ENCODE measurements around the gene CYP4F22.

CYP4F22 gene

DNA sequence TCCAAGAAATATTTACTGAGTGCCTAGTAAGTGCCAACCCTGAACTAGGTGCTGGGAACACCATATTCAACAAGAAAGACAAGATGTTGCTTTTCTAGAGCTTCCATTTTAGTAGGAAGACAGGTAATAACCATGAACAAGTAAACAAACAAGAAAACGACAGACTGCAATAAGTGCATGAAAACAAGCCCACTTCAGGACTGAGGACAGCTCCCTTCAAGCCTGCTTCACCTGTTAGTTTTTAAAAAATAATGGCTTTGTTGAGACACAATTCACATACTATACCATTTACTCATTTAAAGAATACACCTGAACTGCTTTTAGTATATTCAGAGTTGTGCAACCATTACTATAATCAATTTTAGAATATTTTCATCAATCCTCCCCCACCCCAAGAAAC lies 30.4 kb downstream of the CYP4F22 start:
- DNase-seq = no peak

DNA sequence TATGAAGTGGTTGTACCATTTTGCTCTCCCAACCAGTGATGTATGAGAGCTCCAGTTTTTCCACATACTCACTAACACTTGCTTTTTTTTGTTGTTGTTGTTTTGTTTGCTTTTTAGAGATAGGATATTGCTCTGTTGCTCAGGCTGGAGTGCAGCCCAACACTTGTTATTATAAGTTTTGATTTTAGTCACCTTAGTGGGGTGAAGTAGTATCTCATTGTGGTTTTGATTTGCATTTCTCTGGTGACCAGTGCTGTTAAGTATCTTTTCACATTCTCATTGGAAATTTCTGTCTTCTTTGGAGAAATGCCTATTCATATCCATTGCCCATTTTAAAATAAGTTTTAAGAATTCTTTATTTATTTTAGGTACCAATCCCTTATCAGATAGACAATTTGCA lies 31.3 kb downstream of the CYP4F22 start:
- DNase-seq = no peak

DNA sequence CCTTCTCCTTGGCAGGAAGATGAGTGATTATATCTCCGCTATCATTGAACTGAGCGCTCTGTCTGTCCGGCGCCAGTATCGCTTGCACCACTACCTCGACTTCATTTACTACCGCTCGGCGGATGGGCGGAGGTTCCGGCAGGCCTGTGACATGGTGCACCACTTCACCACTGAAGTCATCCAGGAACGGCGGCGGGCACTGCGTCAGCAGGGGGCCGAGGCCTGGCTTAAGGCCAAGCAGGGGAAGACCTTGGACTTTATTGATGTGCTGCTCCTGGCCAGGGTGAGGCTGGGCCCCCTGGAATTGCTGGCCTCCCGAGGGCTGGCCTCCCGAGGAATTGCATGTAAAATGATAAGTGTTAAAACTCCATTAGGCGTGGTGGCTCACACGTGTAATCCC lies 32.1 kb downstream of the CYP4F22 start:
- DNase-seq = no peak

DNA sequence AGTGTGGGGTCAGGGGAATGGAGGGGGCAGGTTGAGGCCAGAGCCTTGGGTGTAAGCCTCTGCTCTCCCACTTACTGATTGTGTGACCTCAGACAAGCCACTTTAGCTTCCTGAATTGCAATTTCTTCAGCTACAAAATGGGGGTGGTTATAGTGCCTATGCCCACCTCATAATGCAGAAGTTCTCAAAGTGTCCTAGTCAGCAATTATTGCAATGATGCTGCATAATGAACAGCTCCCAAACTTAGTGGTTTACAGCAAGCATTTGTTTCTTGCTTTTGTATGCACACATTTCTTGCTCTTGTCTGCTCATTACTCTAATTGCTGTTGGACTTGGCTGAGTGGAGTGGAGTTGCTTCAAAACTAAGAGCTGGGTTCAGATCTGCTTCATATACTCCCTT lies 36.0 kb downstream of the CYP4F22 start:
- no peak for DNase-seq

DNA sequence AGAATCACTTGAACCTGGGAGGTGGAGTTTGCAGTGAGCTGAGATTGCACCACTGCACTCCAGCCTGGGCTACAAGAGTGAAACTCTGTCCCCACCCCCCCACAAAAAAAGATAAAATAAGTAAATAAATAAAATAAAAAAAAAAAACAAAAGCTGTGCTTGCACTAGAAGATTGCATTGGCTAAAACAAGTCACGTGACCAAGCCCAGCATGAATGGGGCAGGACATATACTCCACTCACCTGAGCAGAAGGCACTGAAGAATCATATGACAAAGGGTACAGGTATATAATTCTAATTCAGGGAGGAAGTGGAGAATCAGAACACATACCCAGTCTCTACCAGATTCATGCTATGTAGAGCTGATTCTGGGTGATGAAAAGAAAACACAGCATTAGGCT lies 36.6 kb downstream of the CYP4F22 start:
- DNase-seq = no peak

DNA sequence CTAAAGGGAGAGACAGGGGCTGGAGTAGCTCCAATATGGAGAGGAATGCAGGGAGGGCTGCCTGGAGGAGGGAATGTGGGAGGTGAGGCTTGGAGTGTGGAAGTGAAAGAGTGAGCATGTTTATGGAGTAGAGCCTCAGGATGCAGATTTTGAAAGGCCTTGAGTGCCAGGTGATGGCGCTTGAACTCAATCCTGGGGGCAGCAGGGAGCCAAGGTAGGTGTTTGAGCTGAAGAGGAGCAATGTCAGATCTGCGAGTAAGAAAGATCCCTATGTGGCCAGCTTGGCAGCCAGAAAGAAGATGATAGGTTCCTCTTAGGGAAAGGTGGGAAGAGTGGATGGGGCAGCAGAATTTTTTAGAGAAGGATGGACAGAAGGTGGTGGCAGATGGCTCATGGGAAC lies 40.3 kb downstream of the CYP4F22 start:
- no peak for DNase-seq

DNA sequence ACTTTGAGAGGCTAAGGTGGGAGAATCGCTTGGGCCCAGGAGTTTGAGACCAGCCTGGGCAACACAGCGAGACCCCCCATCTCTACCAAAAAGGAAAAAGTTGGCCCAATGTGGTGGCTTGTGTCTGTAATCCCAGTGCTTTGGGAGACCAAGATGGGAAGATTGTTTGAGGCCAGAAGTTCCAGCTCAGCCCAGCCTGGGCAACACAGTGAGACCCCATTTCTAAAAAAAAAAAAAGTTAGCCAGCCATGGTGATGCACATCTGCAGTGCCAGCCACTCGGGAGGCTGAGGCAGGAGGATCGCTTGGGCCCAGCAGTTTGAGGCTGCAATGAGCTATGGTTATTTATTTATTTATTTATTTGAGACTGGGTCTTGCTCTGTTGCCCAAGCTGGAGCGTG lies 41.3 kb downstream of the CYP4F22 start:
- DNase-seq = no peak

DNA sequence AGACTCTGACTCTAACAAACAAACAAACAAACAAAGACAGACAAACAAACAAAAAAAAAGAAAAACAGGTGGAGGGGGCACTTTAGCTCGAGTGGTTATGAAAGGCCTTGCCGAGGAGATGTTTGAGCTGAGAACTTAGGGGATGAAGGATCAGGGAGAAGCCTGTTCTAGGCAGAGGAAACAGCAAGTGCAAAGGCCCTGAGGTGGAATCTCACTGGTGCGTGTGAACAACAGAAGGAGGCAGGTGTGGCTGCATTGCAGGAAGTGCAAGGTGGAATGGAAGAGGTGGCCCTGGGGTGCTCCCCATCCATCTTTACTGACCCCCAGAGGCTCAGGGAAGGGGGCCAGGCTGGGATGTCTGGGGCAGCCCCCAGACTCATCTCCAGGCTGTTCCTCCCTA lies 41.9 kb downstream of the CYP4F22 start:
- no peak for DNase-seq

DNA sequence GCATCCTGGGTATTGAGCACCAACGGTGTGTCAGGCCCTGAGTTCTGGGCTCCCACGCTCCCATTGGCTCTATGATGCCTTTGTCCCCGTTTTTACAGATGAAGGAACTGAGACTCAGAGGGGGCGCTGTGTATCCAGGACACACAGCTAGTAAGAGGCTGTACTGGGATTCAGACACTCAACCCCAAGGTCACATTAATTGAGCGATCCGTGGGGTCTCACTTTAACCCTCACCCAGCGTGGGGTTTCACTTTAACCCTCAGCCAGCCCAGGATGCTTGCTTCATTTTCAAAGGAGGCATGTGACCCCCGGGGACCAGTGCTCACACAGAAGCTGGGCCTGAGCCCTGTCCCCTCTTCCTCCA lies 42.6 kb downstream of the CYP4F22 start:
- DNase-seq = no peak

DNA sequence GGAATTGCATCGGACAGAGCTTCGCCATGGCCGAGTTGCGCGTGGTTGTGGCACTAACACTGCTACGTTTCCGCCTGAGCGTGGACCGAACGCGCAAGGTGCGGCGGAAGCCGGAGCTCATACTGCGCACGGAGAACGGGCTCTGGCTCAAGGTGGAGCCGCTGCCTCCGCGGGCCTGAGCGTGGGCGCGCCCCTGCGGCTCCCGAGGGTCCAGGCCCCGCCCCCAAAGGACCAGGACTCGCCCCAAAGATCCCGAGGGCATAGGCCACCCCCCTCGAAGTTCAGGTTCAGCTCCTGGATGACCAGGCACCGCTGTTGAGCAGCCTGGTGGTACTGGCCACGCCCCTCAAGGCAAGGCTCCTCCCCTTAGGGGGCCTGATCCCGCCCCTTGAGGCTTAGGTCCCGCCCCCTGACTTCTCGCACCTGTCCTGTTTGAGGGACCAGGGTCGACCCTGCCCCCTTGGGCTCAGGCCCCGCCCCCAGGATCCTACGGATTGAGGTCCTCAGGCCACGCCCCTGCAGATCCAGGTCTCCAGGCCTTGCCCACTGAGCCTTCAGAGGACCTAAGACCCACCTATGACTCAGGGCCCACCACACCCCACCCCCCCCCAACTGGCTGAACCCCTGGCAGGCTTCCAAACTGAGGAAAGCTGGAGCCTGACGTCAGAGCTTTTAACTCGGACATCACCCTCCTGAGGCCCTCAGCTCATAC lies 43.1 kb downstream of the CYP4F22 start:
- peak; percentile 65 for DNase-seq

DNA sequence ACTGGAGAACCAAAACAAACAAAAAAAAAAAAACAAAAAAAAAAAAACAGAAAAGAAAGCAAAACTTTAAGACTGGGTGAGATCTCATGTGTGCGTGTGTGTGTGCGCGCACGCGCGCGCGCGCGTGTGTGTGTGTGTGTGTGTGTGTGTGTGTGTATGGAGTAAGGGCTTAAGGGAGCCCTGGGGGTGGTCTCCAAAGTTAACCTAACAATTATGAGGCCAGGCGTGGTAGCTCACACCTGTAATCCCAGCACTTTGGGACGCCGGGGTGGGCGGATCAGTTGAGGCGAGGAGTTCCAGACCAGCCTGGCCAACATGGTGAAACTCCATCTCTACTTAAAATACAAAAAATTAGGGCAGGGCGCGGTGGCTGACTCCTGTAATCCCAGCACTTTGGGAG lies 46.7 kb downstream of the CYP4F22 start:
- no peak for DNase-seq

DNA sequence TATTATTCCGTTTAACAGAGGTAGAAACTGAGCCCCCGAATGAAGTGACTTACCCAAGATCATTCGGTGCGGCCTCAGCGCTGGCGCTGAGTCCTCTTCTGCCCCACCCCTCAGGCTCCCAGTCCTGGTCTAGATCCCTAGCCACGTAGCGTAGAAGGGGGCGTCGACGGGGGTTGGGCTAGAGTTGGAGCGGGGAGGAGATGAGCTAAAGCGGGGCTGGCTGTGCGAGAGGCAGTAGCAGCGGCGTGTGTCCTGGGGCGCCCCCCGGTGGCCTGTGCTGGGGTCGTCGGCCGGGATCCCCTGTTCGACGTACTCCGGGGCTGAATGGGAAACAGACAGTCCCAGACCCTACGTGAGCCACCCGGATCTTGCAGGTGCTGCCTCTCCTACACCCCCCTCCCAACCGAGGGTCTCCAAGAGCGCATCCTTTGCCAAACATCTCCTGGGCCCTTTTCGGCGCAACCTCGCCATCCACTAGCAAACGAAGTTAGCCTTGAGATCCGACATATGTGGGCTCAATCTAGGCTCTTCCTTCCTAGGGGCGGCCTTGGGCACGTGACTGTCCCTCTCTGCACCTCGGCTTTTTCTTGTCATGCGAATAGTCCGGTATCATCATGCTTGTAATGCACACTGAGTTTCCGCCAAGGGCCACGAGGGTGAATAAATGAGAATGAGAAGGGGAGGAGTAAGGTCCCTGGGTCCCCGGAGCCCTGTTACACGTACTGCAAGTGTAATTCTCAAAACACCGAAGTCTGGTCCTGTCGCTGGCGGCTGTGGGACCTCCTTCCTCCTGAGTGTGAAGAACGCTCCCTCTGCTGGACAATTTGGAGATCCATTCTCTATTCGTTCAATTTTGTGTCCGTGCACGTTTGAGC lies 47.7 kb downstream of the CYP4F22 start:
- DNase-seq = peak; percentile 98

DNA sequence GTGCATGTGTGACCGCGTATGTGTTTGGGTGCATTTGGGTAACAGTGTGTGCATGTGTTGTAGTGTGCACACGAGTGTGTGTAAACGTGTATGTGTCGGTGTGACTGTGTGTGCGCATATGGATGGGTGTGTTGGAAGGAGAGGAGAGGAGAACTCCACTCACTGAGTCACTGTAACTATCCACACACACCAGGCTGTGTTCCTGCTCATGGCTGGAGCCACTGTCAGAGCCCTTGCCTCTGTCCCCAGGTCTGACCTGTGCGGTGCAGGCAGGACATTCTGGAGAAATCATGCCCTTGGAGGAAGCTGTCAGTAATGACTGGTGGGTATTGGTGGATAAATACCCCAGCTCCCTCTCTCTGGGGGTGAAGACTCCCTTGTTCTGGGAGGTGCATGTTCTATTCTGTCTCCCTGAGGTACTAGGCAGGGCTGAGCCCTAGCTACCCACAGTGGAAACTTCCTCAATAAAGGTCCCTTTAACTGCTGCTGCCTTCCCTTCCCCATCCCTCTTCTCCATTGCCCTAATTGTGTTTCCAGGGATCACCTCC lies 48.4 kb downstream of the CYP4F22 start:
- no peak for DNase-seq

DNA sequence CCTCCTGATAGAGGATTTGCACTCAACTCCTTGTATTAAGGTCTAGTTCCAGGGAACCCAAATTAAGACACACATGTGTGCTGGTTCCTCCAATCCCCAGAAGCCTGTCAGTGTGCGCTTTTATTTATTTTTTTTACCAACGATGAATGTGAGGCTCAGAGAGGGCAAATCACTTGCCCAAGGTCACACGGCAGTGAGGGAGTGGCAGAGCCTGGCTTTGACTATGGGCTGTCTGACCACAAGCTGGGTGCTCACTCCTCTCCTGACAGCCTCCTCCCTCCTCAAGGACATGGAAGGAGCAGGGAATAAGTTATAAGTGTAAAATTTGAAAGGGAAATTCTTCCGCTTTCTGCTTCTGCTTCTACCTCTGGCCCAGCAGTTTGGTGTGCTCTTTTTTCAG lies 48.9 kb downstream of the CYP4F22 start:
- DNase-seq = no peak

DNA sequence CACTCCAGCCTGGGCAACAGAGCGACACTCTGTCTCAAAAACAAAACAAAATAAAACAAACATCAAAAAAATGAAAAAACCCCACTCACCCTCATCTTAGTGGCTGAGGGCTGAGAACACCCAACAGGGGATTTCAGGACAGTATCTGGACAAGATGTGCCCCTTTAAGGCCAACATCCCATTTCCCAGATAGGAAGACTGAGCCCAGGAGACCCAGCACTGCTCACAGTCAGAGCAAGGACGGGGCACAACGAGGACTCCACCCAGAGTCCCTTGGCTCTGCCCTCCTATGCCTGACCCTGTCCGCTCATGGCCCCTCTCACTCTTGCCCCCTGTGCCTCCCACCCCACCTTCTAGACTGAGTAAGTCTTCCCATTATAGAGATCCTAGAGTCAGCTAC lies 53.8 kb downstream of the CYP4F22 start:
- no peak for DNase-seq

DNA sequence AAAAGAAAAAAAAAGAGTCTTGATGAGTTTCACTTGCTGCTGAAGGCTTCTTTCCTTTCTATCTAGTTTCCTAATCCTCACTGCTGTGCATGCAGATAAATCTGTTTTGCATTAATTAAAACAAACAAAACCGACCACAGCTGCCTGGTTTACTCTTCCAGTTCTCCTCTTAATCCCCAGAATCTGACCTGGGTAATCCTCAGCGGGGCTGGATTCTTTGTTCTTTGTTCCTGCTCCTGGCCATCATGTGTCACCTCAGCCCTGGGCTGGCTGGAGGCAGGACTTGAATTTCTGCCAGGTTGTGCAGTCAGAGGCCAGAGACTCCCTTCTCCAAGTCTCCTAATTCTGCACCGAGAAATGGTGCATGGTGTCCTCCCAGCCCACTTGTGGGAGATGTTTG lies 54.5 kb downstream of the CYP4F22 start:
- no peak for DNase-seq

DNA sequence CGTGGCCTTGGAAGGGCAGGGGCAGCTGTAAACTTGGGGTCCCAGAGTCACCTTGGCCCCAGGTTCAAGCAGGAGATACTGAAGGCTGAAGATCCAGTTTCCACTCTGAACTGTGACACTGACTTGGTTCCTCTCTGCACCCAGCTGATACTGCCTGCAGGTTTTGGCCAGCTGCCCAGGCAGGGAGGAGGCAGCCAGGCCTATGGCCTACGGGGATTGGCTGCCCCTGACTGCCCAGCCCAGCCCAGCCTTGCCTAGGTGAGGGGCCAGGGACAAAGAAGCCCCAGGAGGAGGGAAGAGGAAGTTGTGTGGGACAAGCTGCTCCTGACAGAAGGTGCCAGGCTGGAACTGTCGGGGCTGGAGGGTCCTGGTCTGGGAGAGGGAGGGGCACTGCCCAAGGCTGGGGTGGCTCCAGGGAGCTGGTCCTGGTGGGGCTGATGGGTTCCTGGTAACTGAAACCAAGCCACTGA lies 55.0 kb downstream of the CYP4F22 start:
- DNase-seq = no peak

DNA sequence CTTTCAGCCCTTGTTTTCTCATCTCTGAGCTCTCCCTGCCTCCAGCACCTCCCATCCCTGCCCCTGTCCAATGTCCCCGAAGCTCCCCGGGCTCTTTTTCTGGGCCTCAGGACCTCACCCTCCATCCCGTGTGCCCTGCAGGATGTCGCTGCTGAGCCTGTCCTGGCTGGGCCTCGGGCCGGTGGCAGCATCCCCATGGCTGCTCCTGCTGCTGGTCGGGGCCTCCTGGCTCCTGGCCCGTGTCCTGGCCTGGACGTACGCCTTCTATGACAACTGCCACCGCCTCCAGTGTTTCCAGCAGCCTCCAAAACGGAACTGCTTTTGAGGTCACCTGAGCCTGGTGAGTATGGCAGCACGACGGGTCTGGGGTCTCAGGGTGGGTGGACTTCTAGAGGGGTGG lies 55.6 kb downstream of the CYP4F22 start:
- DNase-seq = no peak

DNA sequence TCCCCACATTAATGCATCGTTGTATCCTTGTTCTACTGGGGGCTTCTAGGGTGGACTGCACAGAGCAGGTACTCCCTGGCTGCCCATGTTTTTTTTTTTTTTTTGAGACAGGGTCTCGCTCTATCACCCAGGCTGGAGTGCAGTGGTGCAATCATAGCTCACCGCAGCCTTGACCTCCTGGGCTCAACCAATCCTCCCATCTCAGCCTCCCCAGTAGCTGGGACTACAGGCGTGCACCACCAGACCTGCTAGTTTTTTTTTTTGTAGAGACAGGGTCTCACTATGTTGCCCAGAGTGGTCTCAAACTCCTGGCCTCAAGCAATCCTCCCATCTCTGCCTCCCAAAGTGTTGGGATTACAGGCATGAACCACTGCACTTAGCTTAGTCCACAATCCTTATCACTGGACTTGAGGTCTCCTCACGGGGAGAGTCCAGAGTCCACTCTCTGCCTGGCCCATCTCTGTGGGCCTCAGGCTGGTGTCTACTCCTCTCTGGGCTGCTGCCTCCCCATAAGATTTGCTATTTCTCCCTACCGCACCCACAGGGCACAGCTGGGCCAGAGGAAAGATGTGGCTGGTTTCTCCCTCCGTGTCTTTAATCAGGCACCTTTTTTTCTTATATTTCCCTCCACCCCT lies 56.3 kb downstream of the CYP4F22 start:
- no peak for DNase-seq

DNA sequence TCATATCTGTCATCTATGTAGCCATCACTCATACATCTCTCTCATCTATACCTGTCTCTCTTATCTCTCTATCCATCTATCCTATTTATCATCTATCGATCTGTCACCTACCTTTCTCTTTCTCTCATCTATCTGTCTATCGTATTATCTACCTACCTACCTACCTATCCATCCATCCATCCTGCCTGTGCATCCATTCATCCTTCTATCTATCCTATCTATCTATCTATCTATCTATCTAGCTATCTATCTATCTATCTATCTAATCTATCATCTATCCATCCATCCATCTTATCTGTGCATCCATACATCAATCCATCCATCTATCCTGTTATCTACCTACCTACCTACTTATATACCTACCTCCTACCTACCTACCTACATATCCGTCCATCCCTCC lies 62.1 kb downstream of the CYP4F22 start:
- DNase-seq = no peak

DNA sequence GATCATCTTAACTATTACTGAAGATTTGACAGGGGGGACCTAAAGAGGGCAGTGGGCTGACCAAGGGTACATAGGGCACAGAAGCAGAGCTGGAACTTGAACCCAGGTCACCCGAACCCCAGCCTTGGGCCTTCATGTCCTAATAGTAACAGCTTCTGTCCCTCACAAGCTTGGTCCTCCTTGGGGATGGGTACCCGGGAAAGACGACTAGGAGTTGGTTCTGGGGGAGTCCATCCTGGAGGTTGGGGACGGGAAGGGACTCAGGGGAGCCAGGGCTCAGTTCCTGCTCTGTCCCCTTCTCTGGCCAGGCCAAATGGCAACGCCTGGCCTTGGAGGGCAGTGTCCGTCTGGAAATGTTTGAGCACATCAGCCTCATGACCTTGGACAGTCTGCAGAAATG lies 67.1 kb downstream of the CYP4F22 start:
- no peak for DNase-seq

DNA sequence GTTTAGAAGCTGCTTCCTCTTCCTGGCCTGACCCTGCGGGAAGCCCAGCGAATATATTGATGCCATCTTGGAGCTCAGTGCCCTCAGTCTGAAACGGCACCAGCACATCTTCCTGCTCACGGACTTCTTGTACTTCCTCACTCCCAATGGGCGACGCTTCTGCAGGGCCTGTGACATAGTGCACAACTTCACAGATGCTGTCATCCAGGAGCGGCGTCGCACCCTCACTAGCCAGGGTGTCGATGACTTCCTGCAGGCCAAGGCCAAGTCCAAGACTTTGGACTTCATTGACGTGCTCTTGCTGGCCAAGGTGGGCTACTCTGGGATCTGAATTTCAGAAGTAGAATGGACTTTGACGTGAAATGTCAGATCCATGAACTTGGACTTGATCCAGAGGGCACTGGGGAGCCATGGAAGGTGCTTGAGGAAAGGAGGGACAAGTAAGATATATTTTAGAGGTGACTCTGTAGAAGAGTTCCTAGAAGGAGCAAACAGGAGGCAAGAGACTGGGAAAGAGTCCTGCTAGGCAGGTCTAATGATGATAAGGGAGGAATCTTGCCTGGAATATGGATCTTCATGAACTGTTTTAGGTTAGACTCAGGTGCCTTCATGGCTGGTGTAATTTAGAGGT lies 68.3 kb downstream of the CYP4F22 start:
- DNase-seq = no peak

DNA sequence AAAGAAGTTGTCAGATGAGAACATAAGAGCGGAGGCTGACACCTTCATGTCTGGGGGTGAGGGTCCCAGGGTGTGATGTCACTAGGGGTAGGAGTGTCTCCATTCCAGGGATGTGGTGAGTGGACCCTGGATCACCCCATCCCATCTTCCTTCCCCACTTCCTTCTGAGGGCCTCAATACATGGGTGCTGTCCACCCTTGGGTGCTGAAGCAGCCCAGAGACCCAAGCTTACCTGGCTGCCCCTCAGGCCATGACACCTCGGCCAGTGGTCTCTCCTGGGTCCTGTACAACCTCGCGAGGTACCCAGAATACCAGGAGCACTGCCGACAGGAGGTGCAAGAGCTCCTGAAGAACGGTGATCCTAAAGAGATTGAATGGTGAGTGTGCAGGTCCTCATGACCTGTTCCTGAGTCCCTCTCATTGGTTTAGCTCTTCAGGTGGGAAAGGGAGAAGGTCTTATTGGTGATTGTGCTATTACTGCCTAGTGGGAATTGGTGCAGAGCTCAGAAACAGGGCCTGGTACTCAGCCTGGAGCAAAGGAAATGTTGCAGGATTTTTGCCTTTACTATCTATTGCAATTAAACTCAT lies 69.0 kb downstream of the CYP4F22 start:
- no peak for DNase-seq
